CD4-positive, alpha-beta T cell (primary cell): ENCODE data around the gene ZHX3. TPM values are rescaled to one million over a fixed set of nuclear protein-coding genes. Genes with fewer than 3 reads are reported as not detected.
A peak's percentile ranks its signal among the peaks of the same experiment; 100 is the strongest.

ENCODE experiments used
- ATAC-seq: fragments of 200-7000 bp; cut with Tn5 transposase; one replicate; pipeline ENCODE4 v1.10.0; 2022; ENCODE audit warnings: mild to moderate bottlenecking; ENCODE audit not compliant: poor library complexity
- CTCF ChIA-PET: fragments of 350-600 bp; sonication (Branson Sonifier 250); formaldehyde crosslinking; loops from one replicate; lab custom pipeline; 2021; ENCODE audit warnings: antibody characterized with exemption, inconsistent platforms; lab: Charles Lee
- POLR2A ChIA-PET: fragments of 350-600 bp; sonication (Branson Sonifier 250); formaldehyde crosslinking; loops from one replicate; lab custom pipeline; 2021; ENCODE audit warnings: antibody characterized with exemption, inconsistent platforms; lab: Charles Lee
- DNase-seq, 14 experiments: peaks; one replicate each; pipeline ENCODE4 v3.0.0-alpha.2; 2013 to 2020; ENCODE audit warnings: mixed read lengths in 2 of 14
- H3K27ac ChIP-seq, 2 donors: one replicate each; pipeline versions ENCODE4 v1.5.1 to v1.7.0; 2013; ENCODE audit warnings: low read length in 2 of 2, low read depth in 1 of 2, mild to moderate bottlenecking in 1 of 2
- H3K27me3 ChIP-seq, 2 experiments: 1 replicate in 1 of 2; 2 replicates in 1 of 2; pipeline versions ENCODE4 v1.6.1 to v1.7.0; 2013; ENCODE audit warnings: low read length in 2 of 2, control low read depth in 1 of 2, mild to moderate bottlenecking in 1 of 2, moderate library complexity in 1 of 2; ENCODE audit not compliant: insufficient read depth in 2 of 2, control insufficient read depth in 1 of 2
- H3K36me3 ChIP-seq: one replicate; pipeline ENCODE4 v1.6.1; 2013; ENCODE audit warnings: low read length, control low read depth; ENCODE audit not compliant: insufficient read depth
- H3K4me1 ChIP-seq: one replicate; pipeline ENCODE4 v1.6.1; 2013; ENCODE audit warnings: low read length, control low read depth; ENCODE audit not compliant: insufficient read depth
- H3K4me3 ChIP-seq: one replicate; pipeline ENCODE4 v1.5.1; 2013; ENCODE audit warnings: mild to moderate bottlenecking, low read length, moderate library complexity
- H3K9me3 ChIP-seq, 2 experiments: 1 replicate in 1 of 2; 2 replicates in 1 of 2; pipeline versions ENCODE4 v1.6.1 to v1.7.0; 2013; ENCODE audit warnings: low read length in 2 of 2, mild to moderate bottlenecking in 2 of 2, control low read depth in 1 of 2, moderate library complexity in 1 of 2; ENCODE audit not compliant: control insufficient read depth in 1 of 2, insufficient read depth in 1 of 2
- H3K27ac Mint-ChIP-seq: one replicate; pipeline ENCODE4 v1.8.0; 2020; ENCODE audit warnings: mixed read lengths
- H3K27me3 Mint-ChIP-seq: one replicate; pipeline ENCODE4 v1.8.0; 2021; ENCODE audit warnings: mixed read lengths
- H3K36me3 Mint-ChIP-seq: one replicate; pipeline ENCODE4 v1.8.0; 2021; ENCODE audit warnings: low read depth, mixed read lengths
- H3K4me1 Mint-ChIP-seq: one replicate; pipeline ENCODE4 v1.8.0; 2021; ENCODE audit warnings: low read depth, mixed read lengths
- H3K4me3 Mint-ChIP-seq: one replicate; pipeline ENCODE4 v1.8.0; 2020; ENCODE audit warnings: mild to moderate bottlenecking, mixed read lengths
- H3K9me3 Mint-ChIP-seq: one replicate; pipeline ENCODE4 v1.8.0; 2020; ENCODE audit warnings: mixed read lengths
- intact Hi-C, 2 experiments: fragments of 100-400 bp; cut with DNase I in 1 of 2; cut with micrococcal nuclease in 1 of 2; formaldehyde crosslinking; loops; one replicate each; pipeline versions ENCODE4 v1.15.1 to v1.9.0; 2023 to 2025; cut with DNase I, micrococcal nuclease
- total RNA-seq, 174 experiments: library from RNA in 2 of 174; stranded (reverse) in 2 of 174; gene quantifications; one replicate each; pipeline ENCODE4 v1.2.3 and lab custom pipeline; 2021 to 2026
- TF ChIP-seq, protein P1 (sequence below): fragments of 200-600 bp; IDR thresholded peaks from one replicate; pipeline ENCODE4 v1.8.0; 2022; ENCODE audit warnings: antibody characterized with exemption, mild to moderate bottlenecking

Gene ZHX3
- total RNA-seq, 2 experiments from 2014 or later, result 6.6 to 7.6 TPM

DNA sequence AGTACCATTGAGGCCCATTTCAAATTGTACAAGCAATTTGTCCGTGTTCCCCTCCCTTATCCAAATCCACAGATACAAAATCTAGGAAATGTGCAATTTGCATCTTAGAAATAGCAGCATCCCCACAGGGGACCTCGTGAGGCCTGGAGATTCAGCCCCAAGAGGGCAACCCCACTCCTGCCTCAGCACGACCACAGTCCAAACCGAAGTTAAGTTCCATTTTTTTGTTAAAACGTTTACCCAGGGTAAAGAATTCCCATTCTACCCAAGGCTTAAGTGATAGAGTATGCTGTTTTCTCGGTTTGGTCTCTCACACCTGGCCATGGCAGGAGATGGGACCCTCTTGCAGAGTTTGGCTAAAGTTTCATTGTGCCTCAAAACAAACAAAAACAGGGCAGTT, 139.0 kb downstream of the ZHX3 start:
- H3K4me3 ChIP-seq, result no peak overlapping the region
- POLR2A ChIA-PET, result interaction anchor here (1.9 kb wide), 1 partner anchor 22 kb away, joined by 6 read pairs; no protein-coding TSS in a partner anchor
- TF ChIP-seq, protein P1, sequence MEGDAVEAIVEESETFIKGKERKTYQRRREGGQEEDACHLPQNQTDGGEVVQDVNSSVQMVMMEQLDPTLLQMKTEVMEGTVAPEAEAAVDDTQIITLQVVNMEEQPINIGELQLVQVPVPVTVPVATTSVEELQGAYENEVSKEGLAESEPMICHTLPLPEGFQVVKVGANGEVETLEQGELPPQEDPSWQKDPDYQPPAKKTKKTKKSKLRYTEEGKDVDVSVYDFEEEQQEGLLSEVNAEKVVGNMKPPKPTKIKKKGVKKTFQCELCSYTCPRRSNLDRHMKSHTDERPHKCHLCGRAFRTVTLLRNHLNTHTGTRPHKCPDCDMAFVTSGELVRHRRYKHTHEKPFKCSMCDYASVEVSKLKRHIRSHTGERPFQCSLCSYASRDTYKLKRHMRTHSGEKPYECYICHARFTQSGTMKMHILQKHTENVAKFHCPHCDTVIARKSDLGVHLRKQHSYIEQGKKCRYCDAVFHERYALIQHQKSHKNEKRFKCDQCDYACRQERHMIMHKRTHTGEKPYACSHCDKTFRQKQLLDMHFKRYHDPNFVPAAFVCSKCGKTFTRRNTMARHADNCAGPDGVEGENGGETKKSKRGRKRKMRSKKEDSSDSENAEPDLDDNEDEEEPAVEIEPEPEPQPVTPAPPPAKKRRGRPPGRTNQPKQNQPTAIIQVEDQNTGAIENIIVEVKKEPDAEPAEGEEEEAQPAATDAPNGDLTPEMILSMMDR, result no peak
- peaks cover 13% of the 10 kb centered on the region for H3K4me1 Mint-ChIP-seq
- CTCF ChIA-PET, result no interaction called here
- no peak for DNase-seq
- H3K27ac ChIP-seq, result no peak overlapping the region
- H3K27ac Mint-ChIP-seq, result peak overlapping the region; percentile 69
- H3K36me3 ChIP-seq, result peaks cover 35% of the 10 kb centered on the region
- no peaks in the 10 kb centered on the region for H3K9me3 Mint-ChIP-seq
- peaks cover 3% of the 10 kb centered on the region for H3K4me1 ChIP-seq
- no peaks in the 10 kb centered on the region for H3K9me3 ChIP-seq
- no peak overlapping the region for H3K4me3 Mint-ChIP-seq
- intact Hi-C loops, result no loop called here
- no peak for ATAC-seq
- H3K36me3 Mint-ChIP-seq, result peaks cover 45% of the 10 kb centered on the region
- no peaks in the 10 kb centered on the region for H3K27me3 ChIP-seq
- no peaks in the 10 kb centered on the region for H3K27me3 Mint-ChIP-seq

DNA sequence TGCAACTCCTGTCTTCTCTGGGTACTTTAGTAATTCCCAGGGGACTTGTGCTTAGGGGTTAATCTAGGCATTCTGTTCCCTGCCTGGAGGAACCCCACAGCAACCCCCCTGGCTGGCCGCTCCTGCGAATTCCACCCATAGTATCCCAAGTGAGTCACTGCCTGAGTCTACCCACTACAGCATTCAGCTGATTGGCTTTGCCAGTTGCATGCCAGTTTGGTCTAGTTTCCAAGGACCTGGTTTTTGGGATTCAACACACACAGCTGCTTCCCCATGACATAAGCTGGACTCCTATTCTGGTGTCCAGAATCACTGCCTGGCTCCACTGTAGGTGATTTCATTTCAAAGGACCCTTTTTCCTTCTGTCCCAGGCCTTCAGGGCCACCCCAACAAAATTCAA, 139.9 kb downstream of the ZHX3 start:
- peaks cover 44% of the 10 kb centered on the region for H3K36me3 ChIP-seq
- no peak overlapping the region for H3K27ac ChIP-seq
- no peak overlapping the region for H3K4me3 ChIP-seq
- ChIA-PET POLR2A (interaction anchor here (1.9 kb wide), 1 partner anchor 21 kb away, joined by 6 read pairs; no protein-coding TSS in a partner anchor), CTCF (interaction anchor here (1.9 kb wide), 1 partner anchor 43 kb away, joined by 8 read pairs; no protein-coding TSS in a partner anchor)
- no peaks in the 10 kb centered on the region for H3K9me3 ChIP-seq
- Mint-ChIP-seq H3K27me3 (no peaks in the 10 kb centered on the region), H3K4me3 (no peak overlapping the region), H3K36me3 (peaks cover 54% of the 10 kb centered on the region), H3K4me1 (peaks cover 16% of the 10 kb centered on the region), H3K27ac (peak overlapping the region; percentile 69), H3K9me3 (no peaks in the 10 kb centered on the region)
- ATAC-seq (no peak), DNase-seq (peak in 2 of 14 experiments; percentile 1 to 19)
- intact Hi-C loops, result no loop called here
- H3K4me1 ChIP-seq, result peaks cover 5% of the 10 kb centered on the region
- TF ChIP-seq, protein P1, result no peak
- H3K27me3 ChIP-seq, result no peaks in the 10 kb centered on the region

DNA sequence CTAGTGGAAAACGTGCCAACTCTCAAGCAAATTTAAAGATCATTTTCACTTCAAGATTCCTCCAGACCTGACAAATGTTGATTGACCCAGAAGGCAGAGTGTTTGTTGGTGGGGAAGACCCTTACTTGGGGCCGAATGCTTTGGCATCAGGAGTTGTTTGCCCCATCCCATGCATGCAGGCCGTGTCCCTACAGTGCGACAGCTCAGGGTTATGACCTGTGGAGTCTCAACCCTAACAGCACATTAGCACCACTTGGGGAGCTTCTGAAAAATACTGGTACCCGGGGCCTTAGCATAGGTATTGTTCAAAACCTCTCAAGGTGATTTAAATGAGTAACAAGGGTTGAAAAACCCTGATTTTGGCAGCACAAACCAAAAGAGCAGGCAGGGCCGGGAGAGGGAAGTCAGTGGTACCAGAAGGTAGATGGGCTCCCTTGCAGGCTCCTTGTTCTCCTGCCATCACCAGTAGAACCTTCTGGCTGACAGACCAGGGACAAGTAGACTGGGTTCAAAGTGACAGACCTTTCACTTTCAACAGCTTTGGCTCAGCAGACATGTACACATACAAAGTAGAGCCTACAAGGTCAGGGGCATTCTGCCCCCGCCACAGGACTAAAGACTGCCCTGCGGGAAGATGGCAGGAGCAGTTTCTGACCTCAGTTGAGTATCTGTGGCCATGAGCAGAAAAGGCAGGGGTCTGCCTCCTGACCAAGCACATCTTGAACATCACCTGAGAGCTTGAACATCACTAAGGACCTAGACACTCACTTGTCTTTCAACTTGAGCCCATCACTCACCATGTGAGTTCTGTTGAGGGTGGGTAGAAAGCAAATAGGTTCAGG, 140.6 kb downstream of the ZHX3 start:
- no peak for ATAC-seq
- no peaks in the 10 kb centered on the region for H3K27me3 Mint-ChIP-seq
- Histone ChIP-seq H3K27me3 (no peaks in the 10 kb centered on the region), H3K4me3 (no peak overlapping the region), H3K4me1 (peaks cover 8% of the 10 kb centered on the region), H3K9me3 (no peaks in the 10 kb centered on the region), H3K36me3 (peaks cover 51% of the 10 kb centered on the region), H3K27ac (no peak overlapping the region)
- CTCF ChIA-PET, result interaction anchor here (1.4 to 1.9 kb wide), 2 partner anchors 42 to 55 kb away, joined by 3 to 8 read pairs; no protein-coding TSS in a partner anchor
- intact Hi-C loops, result no loop called here
- DNase-seq, result peak in 1 of 14 experiments; percentile 1
- peaks cover 11% of the 10 kb centered on the region for H3K4me1 Mint-ChIP-seq
- POLR2A ChIA-PET, result interaction anchor here (1.9 kb wide), 1 partner anchor 20 kb away, joined by 6 read pairs; no protein-coding TSS in a partner anchor
- peaks cover 61% of the 10 kb centered on the region for H3K36me3 Mint-ChIP-seq
- TF ChIP-seq, protein P1, result no peak
- H3K27ac Mint-ChIP-seq, result peak overlapping the region; percentile 69
- no peaks in the 10 kb centered on the region for H3K9me3 Mint-ChIP-seq
- no peak overlapping the region for H3K4me3 Mint-ChIP-seq
